ENCODE data around the gene ADAMTS14. TPM values are rescaled to one million over a fixed set of nuclear protein-coding genes. Genes with fewer than 3 reads are reported as not detected.
"Not testable (repeated sequence)": the region's sequence is repeated elsewhere in the genome, so short reads cannot be mapped to it uniquely, and the experiment has no call there.

ADAMTS14 gene
- total RNA-seq, 1 donor from 2014 or later: 19.4 TPM

GRCh38 chr10:70765794-70766594 is 93.7 kb downstream of the ADAMTS14 start:
- H3K9me3 Mint-ChIP-seq (ENCODE audit: unreplicated experiment): peaks cover 16% of the 10 kb centered on the region
- no peak overlapping the region for H3K4me3 ChIP-seq (ENCODE audit: insufficient read depth, low read depth, low read length)
- peaks cover 3% of the 10 kb centered on the region for H3K27me3 ChIP-seq (ENCODE audit: insufficient read depth, low read length)

GRCh38 chr10:70768026-70768685 is 95.8 kb downstream of the ADAMTS14 start:
- H3K4me3 Mint-ChIP-seq (ENCODE audit: unreplicated experiment); H4K20me1 ChIP-seq (ENCODE audit: insufficient read depth, low read length); H3K9ac ChIP-seq (ENCODE audit: low read length); H3K27ac Mint-ChIP-seq (ENCODE audit: unreplicated experiment); H3K36me3 Mint-ChIP-seq (ENCODE audit: low read depth, unreplicated experiment); H3K36me3 ChIP-seq (ENCODE audit: insufficient read depth, low read length); H3K9me3 ChIP-seq (ENCODE audit: insufficient read depth, low read depth, low read length); H3K4me3 ChIP-seq (ENCODE audit: insufficient read depth, low read depth, low read length); H3K4me1 ChIP-seq (ENCODE audit: insufficient read depth, low read length); H3K4me1 Mint-ChIP-seq (ENCODE audit: low read depth, unreplicated experiment); H3K79me2 ChIP-seq (ENCODE audit: insufficient read depth, low read length); DNase-seq (ENCODE audit: low read depth); H3K4me2 ChIP-seq (ENCODE audit: low read length); H3K27ac ChIP-seq (ENCODE audit: low read depth, low read length); H2AFZ ChIP-seq (ENCODE audit: low read depth, low read length); FAIRE-seq; H3K27me3 ChIP-seq (ENCODE audit: insufficient read depth, low read length): not testable (repeated sequence)
- Mint-ChIP-seq H3K27me3 (ENCODE audit: low read depth, unreplicated experiment) (peaks cover 11% of the 10 kb centered on the region), H3K9me3 (ENCODE audit: unreplicated experiment) (peaks cover 16% of the 10 kb centered on the region)

More at GRCh38 chr10:70765794-70766594, 93.7 kb downstream of the ADAMTS14 start:
- no peak overlapping the region for H3K9ac ChIP-seq (ENCODE audit: low read length)
- no peaks in the 10 kb centered on the region for H4K20me1 ChIP-seq (ENCODE audit: insufficient read depth, low read length)
- H3K36me3 ChIP-seq (ENCODE audit: insufficient read depth, low read length): no peaks in the 10 kb centered on the region
- peaks cover 3% of the 10 kb centered on the region for H3K9me3 ChIP-seq (ENCODE audit: insufficient read depth, low read depth, low read length)
- DNase-seq (ENCODE audit: low read depth): no peak
- no peak for TF ChIP-seq EZH2 (IDR thresholded peaks at IDR 0.05; ENCODE audit: insufficient read depth, low read length)
- no peak for TF ChIP-seq CTCF (IDR thresholded peaks at IDR 0.05; ENCODE audit: insufficient read depth, low read depth, low read length)
- H3K27ac Mint-ChIP-seq (ENCODE audit: unreplicated experiment): no peak overlapping the region
- H3K4me3 Mint-ChIP-seq (ENCODE audit: unreplicated experiment): no peak overlapping the region
- H3K4me2 ChIP-seq (ENCODE audit: low read length): no peak overlapping the region
- no peaks in the 10 kb centered on the region for H3K79me2 ChIP-seq (ENCODE audit: insufficient read depth, low read length)
- no peak overlapping the region for H3K27ac ChIP-seq (ENCODE audit: low read depth, low read length)
- H3K36me3 Mint-ChIP-seq (ENCODE audit: low read depth, unreplicated experiment): peaks cover 6% of the 10 kb centered on the region
- no peaks in the 10 kb centered on the region for H3K4me1 ChIP-seq (ENCODE audit: insufficient read depth, low read length)
- H2AFZ ChIP-seq (ENCODE audit: low read depth, low read length): no peak overlapping the region
- peaks cover 2% of the 10 kb centered on the region for H3K4me1 Mint-ChIP-seq (ENCODE audit: low read depth, unreplicated experiment)
- H3K27me3 Mint-ChIP-seq (ENCODE audit: low read depth, unreplicated experiment): peaks cover 10% of the 10 kb centered on the region
- FAIRE-seq: no peak

- Histone ChIP-seq H3K4me3 (ENCODE audit: insufficient read depth, low read depth, low read length) (no peak overlapping the region), H3K36me3 (ENCODE audit: insufficient read depth, low read length) (no peaks in the 10 kb centered on the region), H2AFZ (ENCODE audit: low read depth, low read length) (no peak overlapping the region), H3K4me2 (ENCODE audit: low read length) (no peak overlapping the region), H3K4me1 (ENCODE audit: insufficient read depth, low read length) (no peaks in the 10 kb centered on the region), H3K27me3 (ENCODE audit: insufficient read depth, low read length) (peaks cover 3% of the 10 kb centered on the region), H3K79me2 (ENCODE audit: insufficient read depth, low read length) (no peaks in the 10 kb centered on the region), H3K27ac (ENCODE audit: low read depth, low read length) (no peak overlapping the region), H4K20me1 (ENCODE audit: insufficient read depth, low read length) (no peaks in the 10 kb centered on the region), H3K9me3 (ENCODE audit: insufficient read depth, low read depth, low read length) (peaks cover 3% of the 10 kb centered on the region), H3K9ac (ENCODE audit: low read length) (no peak overlapping the region)
- FAIRE-seq (no peak), DNase-seq (ENCODE audit: low read depth) (no peak)
- Mint-ChIP-seq H3K27ac (ENCODE audit: unreplicated experiment) (no peak overlapping the region), H3K27me3 (ENCODE audit: low read depth, unreplicated experiment) (peaks cover 11% of the 10 kb centered on the region), H3K36me3 (ENCODE audit: low read depth, unreplicated experiment) (peaks cover 6% of the 10 kb centered on the region), H3K9me3 (ENCODE audit: unreplicated experiment) (peaks cover 16% of the 10 kb centered on the region), H3K4me1 (ENCODE audit: low read depth, unreplicated experiment) (no peaks in the 10 kb centered on the region), H3K4me3 (ENCODE audit: unreplicated experiment) (no peak overlapping the region)
- TF ChIP-seq CTCF (IDR thresholded peaks at IDR 0.05; ENCODE audit: insufficient read depth, low read depth, low read length) (no peak), EZH2 (IDR thresholded peaks at IDR 0.05; ENCODE audit: insufficient read depth, low read length) (no peak)
Measured at GRCh38 chr10:70769121-70769520, 96.8 kb downstream of the ADAMTS14 start.

Data from astrocyte (in vitro differentiated cells and primary cell).